ENCODE measurements around the gene RAB3GAP2.
"Not testable (repeated sequence)": the region's sequence is repeated elsewhere in the genome, so short reads cannot be mapped to it uniquely, and the experiment has no call there.

Gene RAB3GAP2

DNA sequence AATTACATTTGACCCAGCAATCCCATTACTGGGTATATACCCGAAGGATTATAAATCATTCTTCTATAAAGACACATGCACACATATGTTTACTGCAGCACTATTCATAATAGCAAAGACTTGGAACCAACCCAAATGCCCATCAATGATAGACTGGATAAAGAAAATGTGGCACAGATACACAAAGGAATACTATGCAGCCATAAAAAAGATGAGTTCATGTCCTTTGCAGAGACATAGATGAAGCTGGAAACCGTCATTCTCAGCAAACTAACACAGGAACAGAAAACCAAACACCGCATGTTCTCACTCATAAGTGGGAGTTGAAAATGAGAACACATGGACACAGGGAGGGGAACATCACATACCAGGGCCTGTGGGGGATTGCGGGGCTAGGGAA, 102.4 kb downstream of the RAB3GAP2 start:
- H4K8ac ChIP-seq (ENCODE audit: low read depth, low read length); H2AK5ac ChIP-seq (ENCODE audit: low read depth, low read length); H3K18ac ChIP-seq (ENCODE audit: low read length); H2BK12ac ChIP-seq (ENCODE audit: low read length); H3K27ac ChIP-seq (replicated peaks; ENCODE audit: low read length); H3K27me3 ChIP-seq (ENCODE audit: control insufficient read depth in 3 of 3, insufficient read depth in 3 of 3, low read depth in 1 of 3, low read length in 3 of 3); H3K4me1 ChIP-seq (ENCODE audit: control insufficient read depth in 2 of 2, insufficient read depth in 1 of 2, low read depth in 1 of 2, low read length in 2 of 2); H3K9ac ChIP-seq (ENCODE audit: low read depth, low read length, poor library complexity); H2AFZ ChIP-seq (ENCODE audit: low read length); H2BK120ac ChIP-seq (ENCODE audit: low read depth, low read length); DNase-seq (ENCODE audit: low spot score); H3K79me1 ChIP-seq (ENCODE audit: low read depth, low read length); H2BK15ac ChIP-seq (ENCODE audit: low read length); H3K9me3 ChIP-seq (replicated peaks in 1 of 2; ENCODE audit: control insufficient read depth in 2 of 2, insufficient read depth in 1 of 2, low read depth in 1 of 2, low read length in 2 of 2); H3K14ac ChIP-seq (ENCODE audit: low read length); H4K91ac ChIP-seq (ENCODE audit: low read depth, low read length, poor library complexity); H3K4me2 ChIP-seq (ENCODE audit: insufficient read depth, low read length, poor library complexity, severe bottlenecking); H3K4me3 ChIP-seq (ENCODE audit: low read length in 2 of 2); H3K23ac ChIP-seq (ENCODE audit: low read depth, low read length, poor library complexity); H3K4ac ChIP-seq (ENCODE audit: low read length); H2BK5ac ChIP-seq (ENCODE audit: low read length): not testable (repeated sequence)
- peaks cover 14 to 83% of the 10 kb centered on the region in 2 donors for H3K36me3 ChIP-seq (replicated peaks in 1 of 2; ENCODE audit: control insufficient read depth in 2 of 2, insufficient read depth in 2 of 2, low read length in 2 of 2)
- no CpG with 5 or more reads among the region's 4 CpGs for WGBS, 2 donors (ENCODE audit: extremely low coverage in 2 of 2, insufficient read length in 2 of 2, insufficient replicate concordance in 1 of 2)

DNA sequence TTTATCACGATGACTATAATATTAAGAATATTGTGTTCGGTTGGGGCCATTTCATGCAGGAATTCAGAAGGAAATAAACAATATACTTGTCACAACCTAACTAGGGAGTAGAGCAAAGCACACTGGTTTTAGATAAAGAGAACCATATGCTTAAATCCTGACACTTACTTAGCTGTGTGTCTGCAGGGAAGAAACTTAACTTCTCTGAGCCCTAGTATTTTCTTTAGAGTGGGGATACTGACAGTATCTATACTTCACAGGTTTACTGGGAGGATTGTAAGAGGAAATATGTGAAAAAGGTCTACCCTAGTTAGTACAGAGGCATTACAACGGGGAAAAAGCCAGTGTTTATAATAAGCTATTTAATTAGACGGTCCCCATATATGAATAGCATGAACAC, 105.4 kb downstream of the RAB3GAP2 start:
- H3K9me3 ChIP-seq (replicated peaks in 1 of 2; ENCODE audit: control insufficient read depth in 2 of 2, insufficient read depth in 1 of 2, low read depth in 1 of 2, low read length in 2 of 2): no peaks in the 10 kb centered on the region
- no peaks in the 10 kb centered on the region for H3K27me3 ChIP-seq (ENCODE audit: control insufficient read depth in 3 of 3, insufficient read depth in 3 of 3, low read depth in 1 of 3, low read length in 3 of 3)
- H3K23ac ChIP-seq (ENCODE audit: low read depth, low read length, poor library complexity): no peak overlapping the region
- no peak overlapping the region for H2AFZ ChIP-seq (ENCODE audit: low read length)
- DNase-seq (ENCODE audit: low spot score): no peak
- H3K14ac ChIP-seq (ENCODE audit: low read length): no peak overlapping the region
- H4K8ac ChIP-seq (ENCODE audit: low read depth, low read length): no peak overlapping the region
- no peak overlapping the region for H2BK15ac ChIP-seq (ENCODE audit: low read length)
- H3K4ac ChIP-seq (ENCODE audit: low read length): no peak overlapping the region
- no peak overlapping the region for H4K91ac ChIP-seq (ENCODE audit: low read depth, low read length, poor library complexity)
- no peak overlapping the region for H3K9ac ChIP-seq (ENCODE audit: low read depth, low read length, poor library complexity)
- no peak overlapping the region for H3K4me2 ChIP-seq (ENCODE audit: insufficient read depth, low read length, poor library complexity, severe bottlenecking)
- H3K79me1 ChIP-seq (ENCODE audit: low read depth, low read length): no peaks in the 10 kb centered on the region
- no peak overlapping the region for H2AK5ac ChIP-seq (ENCODE audit: low read depth, low read length)
- no peak overlapping the region for H2BK12ac ChIP-seq (ENCODE audit: low read length)
- no peak overlapping the region for H3K4me3 ChIP-seq (ENCODE audit: low read length in 2 of 2)
- H3K4me1 ChIP-seq (ENCODE audit: control insufficient read depth in 2 of 2, insufficient read depth in 1 of 2, low read depth in 1 of 2, low read length in 2 of 2): no peaks in the 10 kb centered on the region
- H3K36me3 ChIP-seq (replicated peaks in 1 of 2; ENCODE audit: control insufficient read depth in 2 of 2, insufficient read depth in 2 of 2, low read length in 2 of 2): peaks cover 13 to 82% of the 10 kb centered on the region in 2 donors
- H3K18ac ChIP-seq (ENCODE audit: low read length): no peak overlapping the region
- H2BK5ac ChIP-seq (ENCODE audit: low read length): no peak overlapping the region
- no peak overlapping the region for H3K27ac ChIP-seq (replicated peaks; ENCODE audit: low read length)
- no CpG with 5 or more reads among the region's 4 CpGs for WGBS, 2 donors (ENCODE audit: extremely low coverage in 2 of 2, insufficient read length in 2 of 2, insufficient replicate concordance in 1 of 2)
- no peak overlapping the region for H2BK120ac ChIP-seq (ENCODE audit: low read depth, low read length)

DNA sequence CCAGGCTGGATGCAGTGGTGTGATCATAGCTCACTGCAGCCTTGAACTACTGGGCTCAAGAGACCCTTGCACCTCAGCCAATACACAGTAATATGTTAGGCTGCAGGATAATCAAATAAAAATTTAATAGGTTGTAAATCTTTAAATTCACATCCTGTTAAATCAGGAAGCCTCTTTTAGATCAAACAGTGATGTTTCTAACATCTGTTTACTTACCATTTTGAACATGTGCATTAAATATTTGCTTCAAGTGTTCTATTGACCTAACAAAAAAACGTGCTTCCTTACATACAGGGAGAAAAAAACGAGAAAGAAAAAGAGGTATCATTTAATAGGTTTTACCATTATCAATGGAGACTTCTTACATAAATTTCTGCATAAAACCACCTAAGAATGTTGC, 107.7 kb downstream of the RAB3GAP2 start:
- H2BK120ac ChIP-seq (ENCODE audit: low read depth, low read length): no peak overlapping the region
- no peak overlapping the region for H2AFZ ChIP-seq (ENCODE audit: low read length)
- no peaks in the 10 kb centered on the region for H3K27me3 ChIP-seq (ENCODE audit: control insufficient read depth in 3 of 3, insufficient read depth in 3 of 3, low read depth in 1 of 3, low read length in 3 of 3)
- no peak overlapping the region for H3K4me3 ChIP-seq (ENCODE audit: low read length in 2 of 2)
- H3K18ac ChIP-seq (ENCODE audit: low read length): no peak overlapping the region
- H3K9me3 ChIP-seq (replicated peaks in 1 of 2; ENCODE audit: control insufficient read depth in 2 of 2, insufficient read depth in 1 of 2, low read depth in 1 of 2, low read length in 2 of 2): no peaks in the 10 kb centered on the region
- H3K36me3 ChIP-seq (replicated peaks in 1 of 2; ENCODE audit: control insufficient read depth in 2 of 2, insufficient read depth in 2 of 2, low read length in 2 of 2): peaks cover 11 to 83% of the 10 kb centered on the region in 2 donors
- H2BK15ac ChIP-seq (ENCODE audit: low read length): no peak overlapping the region
- no peak overlapping the region for H3K4ac ChIP-seq (ENCODE audit: low read length)
- H3K4me2 ChIP-seq (ENCODE audit: insufficient read depth, low read length, poor library complexity, severe bottlenecking): no peak overlapping the region
- no peak overlapping the region for H2BK5ac ChIP-seq (ENCODE audit: low read length)
- no peak overlapping the region for H2AK5ac ChIP-seq (ENCODE audit: low read depth, low read length)
- H3K79me1 ChIP-seq (ENCODE audit: low read depth, low read length): no peaks in the 10 kb centered on the region
- no peaks in the 10 kb centered on the region for H3K4me1 ChIP-seq (ENCODE audit: control insufficient read depth in 2 of 2, insufficient read depth in 1 of 2, low read depth in 1 of 2, low read length in 2 of 2)
- H3K14ac ChIP-seq (ENCODE audit: low read length): no peak overlapping the region
- DNase-seq (ENCODE audit: low spot score): no peak
- H3K23ac ChIP-seq (ENCODE audit: low read depth, low read length, poor library complexity): no peak overlapping the region
- no peak overlapping the region for H3K27ac ChIP-seq (replicated peaks; ENCODE audit: low read length)
- WGBS, 2 donors (ENCODE audit: extremely low coverage in 2 of 2, insufficient read length in 2 of 2, insufficient replicate concordance in 1 of 2): no CpG with 5 or more reads among the region's 2 CpGs
- H3K9ac ChIP-seq (ENCODE audit: low read depth, low read length, poor library complexity): no peak overlapping the region
- no peak overlapping the region for H4K91ac ChIP-seq (ENCODE audit: low read depth, low read length, poor library complexity)
- no peak overlapping the region for H2BK12ac ChIP-seq (ENCODE audit: low read length)
- no peak overlapping the region for H4K8ac ChIP-seq (ENCODE audit: low read depth, low read length)

DNA sequence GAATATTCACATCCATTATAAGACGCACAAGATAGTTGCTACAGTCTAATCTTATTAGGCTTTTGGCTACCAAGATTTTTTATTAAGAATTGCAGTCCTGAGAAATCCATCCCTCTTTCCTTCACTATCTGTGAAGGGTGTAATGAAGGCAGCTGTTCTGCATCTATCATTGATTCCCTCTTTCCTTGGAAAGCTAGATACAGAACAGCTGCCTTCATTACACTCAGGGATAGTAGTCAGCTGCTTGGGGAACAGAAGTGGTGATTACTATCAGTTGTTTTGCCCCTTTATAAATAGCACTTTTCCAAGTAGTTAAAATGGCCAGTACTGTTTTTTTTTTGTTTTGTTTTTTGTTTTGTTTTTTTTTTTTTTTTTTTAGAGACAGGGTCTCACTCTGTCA, 108.1 kb downstream of the RAB3GAP2 start:
- Histone ChIP-seq H3K23ac (ENCODE audit: low read depth, low read length, poor library complexity) (no peak overlapping the region), H3K4ac (ENCODE audit: low read length) (no peak overlapping the region), H2BK12ac (ENCODE audit: low read length) (no peak overlapping the region), H3K36me3 (replicated peaks in 1 of 2; ENCODE audit: control insufficient read depth in 2 of 2, insufficient read depth in 2 of 2, low read length in 2 of 2) (peaks cover 11 to 83% of the 10 kb centered on the region in 2 donors), H3K4me1 (ENCODE audit: control insufficient read depth in 2 of 2, insufficient read depth in 1 of 2, low read depth in 1 of 2, low read length in 2 of 2) (no peaks in the 10 kb centered on the region), H2AFZ (ENCODE audit: low read length) (no peak overlapping the region), H4K91ac (ENCODE audit: low read depth, low read length, poor library complexity) (no peak overlapping the region), H3K4me3 (ENCODE audit: low read length in 2 of 2) (no peak overlapping the region), H2BK15ac (ENCODE audit: low read length) (no peak overlapping the region), H3K14ac (ENCODE audit: low read length) (no peak overlapping the region), H2BK5ac (ENCODE audit: low read length) (no peak overlapping the region), H4K8ac (ENCODE audit: low read depth, low read length) (no peak overlapping the region), H3K27me3 (ENCODE audit: control insufficient read depth in 3 of 3, insufficient read depth in 3 of 3, low read depth in 1 of 3, low read length in 3 of 3) (no peaks in the 10 kb centered on the region), H2AK5ac (ENCODE audit: low read depth, low read length) (no peak overlapping the region), H3K18ac (ENCODE audit: low read length) (no peak overlapping the region), H2BK120ac (ENCODE audit: low read depth, low read length) (no peak overlapping the region), H3K9me3 (replicated peaks in 1 of 2; ENCODE audit: control insufficient read depth in 2 of 2, insufficient read depth in 1 of 2, low read depth in 1 of 2, low read length in 2 of 2) (no peaks in the 10 kb centered on the region), H3K79me1 (ENCODE audit: low read depth, low read length) (no peaks in the 10 kb centered on the region), H3K9ac (ENCODE audit: low read depth, low read length, poor library complexity) (no peak overlapping the region), H3K27ac (replicated peaks; ENCODE audit: low read length) (no peak overlapping the region), H3K4me2 (ENCODE audit: insufficient read depth, low read length, poor library complexity, severe bottlenecking) (no peak overlapping the region)
- WGBS, 2 donors (ENCODE audit: extremely low coverage in 2 of 2, insufficient read length in 2 of 2, insufficient replicate concordance in 1 of 2): no CpG with 5 or more reads among the region's 1 CpG
- no peak for DNase-seq (ENCODE audit: low spot score)
